ENCODE data around the gene C2. TPM values are rescaled to one million over a fixed set of nuclear protein-coding genes. Genes with fewer than 3 reads are reported as not detected.

C2 gene
- total RNA-seq, 1 donor from 2014 or later = 0.65 TPM

GRCh38 chr6:31969712-31970603 is 42.4 kb downstream of the C2 start:
- H3K27me3 Mint-ChIP-seq = no peaks in the 10 kb centered on the region
- H3K27ac Mint-ChIP-seq = peak overlapping the region; percentile 77
- peak overlapping the region; percentile 61 for H3K4me3 Mint-ChIP-seq (ENCODE audit: low read depth)
- no peaks in the 10 kb centered on the region for H3K9me3 Mint-ChIP-seq (ENCODE audit: low read depth)
- DNase-seq (ENCODE audit: low spot score, unreplicated experiment) = no peak
- H3K36me3 Mint-ChIP-seq (ENCODE audit: insufficient read depth) = peaks cover 14% of the 10 kb centered on the region
- no peak for TF ChIP-seq CTCF (IDR thresholded peaks at IDR 0.05; ENCODE audit: unreplicated experiment)
- peaks cover 12% of the 10 kb centered on the region for H3K4me1 Mint-ChIP-seq (ENCODE audit: low read depth)

GRCh38 chr6:31970604-31971271 is 43.2 kb downstream of the C2 start:
- Mint-ChIP-seq H3K36me3 (ENCODE audit: insufficient read depth) (peaks cover 21% of the 10 kb centered on the region), H3K27me3 (no peaks in the 10 kb centered on the region), H3K27ac (peak overlapping the region; percentile 100), H3K4me1 (ENCODE audit: low read depth) (peaks cover 12% of the 10 kb centered on the region), H3K9me3 (ENCODE audit: low read depth) (no peaks in the 10 kb centered on the region), H3K4me3 (ENCODE audit: low read depth) (peak overlapping the region; percentile 95)
- no peak for DNase-seq (ENCODE audit: low spot score, unreplicated experiment)
- TF ChIP-seq CTCF (IDR thresholded peaks at IDR 0.05; ENCODE audit: unreplicated experiment) = no peak

GRCh38 chr6:31971279-31971992 is 43.9 kb downstream of the C2 start:
- peak overlapping the region; percentile 100 for H3K27ac Mint-ChIP-seq

GRCh38 chr6:31971993-31972708 is 44.6 kb downstream of the C2 start, which contains the start of gene DXO:
Gene DXO, minus strand, starts transcription at chr6:31972138. Its CDS starts 463 bp downstream, at chr6:31971675.
- H3K4me3 Mint-ChIP-seq (ENCODE audit: low read depth) = peak within 1 kb of the TSS; percentile 95
- no peaks in the 10 kb centered on the region for H3K9me3 Mint-ChIP-seq (ENCODE audit: low read depth)
- peak within 1 kb of the TSS; percentile 100 for H3K27ac Mint-ChIP-seq
- peaks cover 24% of the 10 kb centered on the region for H3K36me3 Mint-ChIP-seq (ENCODE audit: insufficient read depth)
- no peaks in the 10 kb centered on the region for H3K27me3 Mint-ChIP-seq
- H3K4me1 Mint-ChIP-seq (ENCODE audit: low read depth) = peaks cover 12% of the 10 kb centered on the region
- DNase-seq (ENCODE audit: low spot score, unreplicated experiment) = peak; percentile 85
- no peak for TF ChIP-seq CTCF (IDR thresholded peaks at IDR 0.05; ENCODE audit: unreplicated experiment)

More at GRCh38 chr6:31971279-31971992, 43.9 kb downstream of the C2 start:
- TF ChIP-seq CTCF (IDR thresholded peaks at IDR 0.05; ENCODE audit: unreplicated experiment) = no peak
- H3K4me1 Mint-ChIP-seq (ENCODE audit: low read depth) = peaks cover 12% of the 10 kb centered on the region
- no peaks in the 10 kb centered on the region for H3K27me3 Mint-ChIP-seq
- no peaks in the 10 kb centered on the region for H3K9me3 Mint-ChIP-seq (ENCODE audit: low read depth)
- no peak for DNase-seq (ENCODE audit: low spot score, unreplicated experiment)
- H3K4me3 Mint-ChIP-seq (ENCODE audit: low read depth) = peak overlapping the region; percentile 95
- peaks cover 21% of the 10 kb centered on the region for H3K36me3 Mint-ChIP-seq (ENCODE audit: insufficient read depth)
